CD14-positive monocyte (primary cell): ENCODE results near the gene R3HDM2. TPM values are rescaled to one million over a fixed set of nuclear protein-coding genes. Genes with fewer than 3 reads are reported as not detected.

Experiments used
- DNase-seq, 3 donors: peaks; one replicate each; pipeline ENCODE4 v3.0.0-alpha.2; 2011 to 2022
- H2AFZ ChIP-seq: 2 replicates; pipeline ENCODE4 v1.6.0; 2012; ENCODE audit warnings: mild to moderate bottlenecking, low read depth, low read length, inconsistent platforms; ENCODE audit not compliant: insufficient read depth, poor library complexity, severe bottlenecking
- H3K27ac ChIP-seq, 2 donors: 1 replicate in 1 of 2; 2 replicates in 1 of 2; pipeline ENCODE4 v1.5.1; 2012 to 2013; ENCODE audit warnings: low read length in 2 of 2, control low read depth in 1 of 2, inconsistent platforms in 1 of 2, low read depth in 1 of 2, mild to moderate bottlenecking in 1 of 2
- H3K27me3 ChIP-seq, 2 donors: one replicate each; pipeline versions ENCODE4 v1.6.0 to v1.6.1; 2011 to 2013; ENCODE audit warnings: low read length in 2 of 2; ENCODE audit not compliant: control insufficient read depth in 2 of 2, insufficient read depth in 2 of 2
- H3K36me3 ChIP-seq, 2 donors: replicated peaks in 1 of 2; 1 replicate in 1 of 2; 2 replicates in 1 of 2; pipeline versions ENCODE4 v1.5.1 to v1.6.1; 2012 to 2013; ENCODE audit warnings: low read length in 2 of 2, control low read depth in 1 of 2, inconsistent platforms in 1 of 2, mild to moderate bottlenecking in 1 of 2; ENCODE audit not compliant: insufficient read depth in 2 of 2, control insufficient read depth in 1 of 2
- H3K4me1 ChIP-seq, 2 donors: 1 replicate in 1 of 2; 2 replicates in 1 of 2; pipeline versions ENCODE4 v1.5.1 to v1.6.1; 2012 to 2013; ENCODE audit warnings: low read length in 2 of 2, control low read depth in 1 of 2, inconsistent platforms in 1 of 2, mild to moderate bottlenecking in 1 of 2, moderate library complexity in 1 of 2; ENCODE audit not compliant: insufficient read depth in 2 of 2, control insufficient read depth in 1 of 2
- H3K4me2 ChIP-seq: replicated peaks from 2 replicates; pipeline ENCODE3; 2012; ENCODE audit warnings: low read length, moderate library complexity, mild to moderate bottlenecking; ENCODE audit not compliant: poor library complexity, severe bottlenecking; ENCODE audit errors: extremely low read depth
- H3K4me3 ChIP-seq, 3 experiments: fragments of 200-600 bp in 1 of 3; sonication (generic) in 1 of 3; replicated peaks in 1 of 3; 1 replicate in 2 of 3; 2 replicates in 1 of 3; pipeline ENCODE4 v1.5.1; 2011 to 2013; ENCODE audit warnings: low read length in 3 of 3, mild to moderate bottlenecking in 3 of 3, control low read depth in 2 of 3, low read depth in 2 of 3, inconsistent platforms in 1 of 3, moderate library complexity in 1 of 3
- H3K79me2 ChIP-seq: 2 replicates; pipeline ENCODE4 v1.6.0; 2012; ENCODE audit warnings: mild to moderate bottlenecking, control low read depth, inconsistent platforms, low read length, moderate library complexity; ENCODE audit not compliant: insufficient read depth
- H3K9ac ChIP-seq: 2 replicates; pipeline ENCODE4 v1.6.0; 2017; ENCODE audit warnings: low read length, mild to moderate bottlenecking; ENCODE audit not compliant: insufficient read depth, poor library complexity, severe bottlenecking
- H3K9me3 ChIP-seq, 2 donors: replicated peaks in 1 of 2; 1 replicate in 1 of 2; 2 replicates in 1 of 2; pipeline versions ENCODE4 v1.5.1 to v1.6.1; 2012 to 2013; ENCODE audit warnings: low read length in 2 of 2, control low read depth in 1 of 2; ENCODE audit not compliant: control insufficient read depth in 1 of 2, insufficient read depth in 1 of 2
- H4K20me1 ChIP-seq: 2 replicates; pipeline ENCODE4 v1.6.0; 2012; ENCODE audit warnings: mild to moderate bottlenecking, low read length, control low read depth, moderate library complexity; ENCODE audit not compliant: insufficient read depth
- H3K27ac Mint-ChIP-seq, 7 donors: one replicate each; pipeline ENCODE4 v1.8.0; 2020; ENCODE audit warnings: mild to moderate bottlenecking in 7 of 7, mixed read lengths in 7 of 7, moderate library complexity in 6 of 7, inconsistent platforms in 2 of 7
- H3K27me3 Mint-ChIP-seq, 3 donors: one replicate each; pipeline ENCODE4 v1.8.0; 2021 to 2022; ENCODE audit warnings: low read depth in 3 of 3, mild to moderate bottlenecking in 3 of 3, mixed read lengths in 3 of 3, moderate library complexity in 3 of 3, inconsistent platforms in 1 of 3
- H3K36me3 Mint-ChIP-seq, 2 donors: one replicate each; pipeline ENCODE4 v1.8.0; 2020; ENCODE audit warnings: mixed read lengths in 2 of 2, inconsistent platforms in 1 of 2, mild to moderate bottlenecking in 1 of 2
- H3K4me1 Mint-ChIP-seq: one replicate; pipeline ENCODE4 v1.8.0; 2020; ENCODE audit warnings: mild to moderate bottlenecking, mixed read lengths
- H3K4me3 Mint-ChIP-seq, 2 donors: one replicate each; pipeline ENCODE4 v1.8.0; 2020; ENCODE audit warnings: mild to moderate bottlenecking in 2 of 2, mixed read lengths in 2 of 2, moderate library complexity in 1 of 2
- H3K9me3 Mint-ChIP-seq, 7 donors: one replicate each; pipeline ENCODE4 v1.8.0; 2020 to 2022; ENCODE audit warnings: mixed read lengths in 7 of 7, mild to moderate bottlenecking in 6 of 7, moderate library complexity in 6 of 7, inconsistent platforms in 2 of 7
- WGBS: methylation state at CpG from one replicate; pipeline ENCODE4 v1.1.5; 2013; ENCODE audit warnings: missing lambda C conversion rate; ENCODE audit not compliant: insufficient coverage; 5-methylcytosine and 5-hydroxymethylcytosine counted together
- intact Hi-C, 2 donors: fragments of 100-400 bp; cut with micrococcal nuclease; formaldehyde crosslinking; loops; one replicate each; pipeline versions ENCODE4 v1.15.0 to v1.15.1; 2023
- polyA plus RNA-seq, 3 donors: library from polyadenylated mRNA; depleted of rRNA in 1 of 3; unstranded in 2 of 3; stranded (reverse) in 1 of 3; fragments of 300-500 nt in 2 of 3; fragments of >200 nt in 1 of 3; fragmentation: Illumina TruSeq in 2 of 3; gene quantifications; 1 replicate in 2 of 3; 2 replicates in 1 of 3; pipeline ENCODE4 v1.2.3, GENCODE V29; 2012 to 2021
- TF ChIP-seq, protein P1 (sequence below): fragments of 200-600 bp; IDR thresholded peaks from one replicate; pipeline ENCODE4 v1.8.0; 2022; ENCODE audit warnings: antibody characterized with exemption, mild to moderate bottlenecking

R3HDM2 gene
- polyA plus RNA-seq, 3 donors = 4.2 to 69.4 (median 7.3) TPM

GRCh38 chr12:57360468-57360867, 70.4 kb downstream of the R3HDM2 start:
- no peaks in the 10 kb centered on the region for H3K79me2 ChIP-seq
- H3K4me2 ChIP-seq = no peak overlapping the region
- H2AFZ ChIP-seq = no peak overlapping the region
- no peak overlapping the region for H3K9ac ChIP-seq
- DNase-seq = no peak
- no peaks in the 10 kb centered on the region for H3K4me1 ChIP-seq
- Mint-ChIP-seq H3K36me3 (peaks cover 25 to 40% of the 10 kb centered on the region in 2 donors), H3K4me1 (no peaks in the 10 kb centered on the region), H3K27ac (no peak overlapping the region), H3K4me3 (no peak overlapping the region), H3K27me3 (no peaks in the 10 kb centered on the region), H3K9me3 (peaks cover 0 to 1% (median 0%) of the 10 kb centered on the region in 7 donors)
- no peak overlapping the region for H3K27ac ChIP-seq
- H3K36me3 ChIP-seq = peaks cover 0 to 30% of the 10 kb centered on the region in 2 donors
- H3K9me3 ChIP-seq = no peaks in the 10 kb centered on the region
- intact Hi-C loops = loop anchor here in 1 of 2 donors (5.0 kb wide), 1 partner anchor 197 kb away; no protein-coding TSS in a partner anchor
- no peaks in the 10 kb centered on the region for H3K27me3 ChIP-seq
- no peak overlapping the region for H3K4me3 ChIP-seq
- peaks cover 3% of the 10 kb centered on the region for H4K20me1 ChIP-seq
- 97% methylated on average over 3 of the region's 8 CpGs for WGBS
- TF ChIP-seq, protein P1, sequence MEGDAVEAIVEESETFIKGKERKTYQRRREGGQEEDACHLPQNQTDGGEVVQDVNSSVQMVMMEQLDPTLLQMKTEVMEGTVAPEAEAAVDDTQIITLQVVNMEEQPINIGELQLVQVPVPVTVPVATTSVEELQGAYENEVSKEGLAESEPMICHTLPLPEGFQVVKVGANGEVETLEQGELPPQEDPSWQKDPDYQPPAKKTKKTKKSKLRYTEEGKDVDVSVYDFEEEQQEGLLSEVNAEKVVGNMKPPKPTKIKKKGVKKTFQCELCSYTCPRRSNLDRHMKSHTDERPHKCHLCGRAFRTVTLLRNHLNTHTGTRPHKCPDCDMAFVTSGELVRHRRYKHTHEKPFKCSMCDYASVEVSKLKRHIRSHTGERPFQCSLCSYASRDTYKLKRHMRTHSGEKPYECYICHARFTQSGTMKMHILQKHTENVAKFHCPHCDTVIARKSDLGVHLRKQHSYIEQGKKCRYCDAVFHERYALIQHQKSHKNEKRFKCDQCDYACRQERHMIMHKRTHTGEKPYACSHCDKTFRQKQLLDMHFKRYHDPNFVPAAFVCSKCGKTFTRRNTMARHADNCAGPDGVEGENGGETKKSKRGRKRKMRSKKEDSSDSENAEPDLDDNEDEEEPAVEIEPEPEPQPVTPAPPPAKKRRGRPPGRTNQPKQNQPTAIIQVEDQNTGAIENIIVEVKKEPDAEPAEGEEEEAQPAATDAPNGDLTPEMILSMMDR = no peak

DNA sequence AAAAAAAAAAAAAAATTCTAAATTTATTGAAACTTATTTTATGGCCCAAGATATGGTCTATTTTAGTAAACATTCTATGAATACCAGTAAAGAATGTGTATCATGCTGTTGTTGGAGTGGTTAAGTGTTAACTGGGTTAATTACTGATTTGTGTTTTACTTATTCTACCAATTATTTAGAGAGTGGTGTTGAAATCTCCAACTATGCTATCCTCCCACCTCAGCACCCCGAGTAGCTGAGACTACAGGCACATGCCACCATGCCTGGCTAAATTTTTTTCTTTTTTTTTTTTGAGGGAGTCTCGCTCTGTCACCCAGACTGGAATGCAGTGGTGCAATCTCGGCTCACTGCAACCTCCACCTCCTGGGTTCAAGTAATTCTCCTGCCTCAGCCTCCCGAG, 72.2 kb downstream of the R3HDM2 start:
- H3K36me3 Mint-ChIP-seq = peaks cover 28 to 42% of the 10 kb centered on the region in 2 donors
- no peaks in the 10 kb centered on the region for H3K9me3 Mint-ChIP-seq
- no peaks in the 10 kb centered on the region for H3K4me1 ChIP-seq
- H4K20me1 ChIP-seq = peaks cover 1% of the 10 kb centered on the region
- peaks cover 0 to 23% of the 10 kb centered on the region in 2 donors for H3K36me3 ChIP-seq
- no peak for DNase-seq
- no peak overlapping the region for H3K27ac ChIP-seq
- no peaks in the 10 kb centered on the region for H3K4me1 Mint-ChIP-seq
- no peak overlapping the region for H3K4me3 ChIP-seq
- H3K9me3 ChIP-seq = no peaks in the 10 kb centered on the region
- no peak overlapping the region for H2AFZ ChIP-seq
- H3K9ac ChIP-seq = no peak overlapping the region
- H3K27me3 Mint-ChIP-seq = no peaks in the 10 kb centered on the region
- H3K4me3 Mint-ChIP-seq = no peak overlapping the region
- H3K27me3 ChIP-seq = no peaks in the 10 kb centered on the region
- WGBS = no CpG with 5 or more reads among the region's 4 CpGs
- H3K79me2 ChIP-seq = no peaks in the 10 kb centered on the region
- TF ChIP-seq, protein P1 = no peak
- H3K4me2 ChIP-seq = no peak overlapping the region
- H3K27ac Mint-ChIP-seq = no peak overlapping the region
- intact Hi-C loops = no loop called here
